Glomerular visceral epithelial cell (primary cell): ENCODE data around the gene EGR4.

Source experiments
- DNase-seq: peaks from one replicate; pipeline ENCODE4 v3.0.0-alpha.2; 2016; ENCODE audit errors: extremely low spot score

EGR4 gene

GRCh38 chr2:73290049-73290839, 3.1 kb downstream of the EGR4 start:
- peak; percentile 25 for DNase-seq

GRCh38 chr2:73289304-73289703, 4.0 kb downstream of the EGR4 start:
- DNase-seq = no peak

GRCh38 chr2:73286134-73286655, 7.2 kb downstream of the EGR4 start:
- no peak for DNase-seq

- no peak for DNase-seq
Measured at GRCh38 chr2:73285159-73285739, 8.1 kb downstream of the EGR4 start.

- peak; percentile 44 for DNase-seq
Measured at GRCh38 chr2:73284296-73285158, 8.8 kb downstream of the EGR4 start, which contains the start of gene FBXO41. Gene FBXO41, minus strand, starts transcription at chr2:73284478. Its CDS starts 14,848 bp downstream, at chr2:73269630.

- no peak for DNase-seq
Measured at GRCh38 chr2:73283545-73284295, 9.6 kb downstream of the EGR4 start.

GRCh38 chr2:73282924-73283544, 10.3 kb downstream of the EGR4 start:
- DNase-seq = no peak

GRCh38 chr2:73281244-73281643, 12.1 kb downstream of the EGR4 start:
- DNase-seq = no peak

- DNase-seq = no peak
Measured at GRCh38 chr2:73279852-73280251, 13.5 kb downstream of the EGR4 start.

- no peak for DNase-seq
Measured at GRCh38 chr2:73272270-73272669, 21.1 kb downstream of the EGR4 start.

GRCh38 chr2:73269686-73270465, 23.5 kb downstream of the EGR4 start:
- DNase-seq = no peak

GRCh38 chr2:73268830-73269685, 24.3 kb downstream of the EGR4 start:
- peak; percentile 9 for DNase-seq

- DNase-seq = no peak
Measured at GRCh38 chr2:73268366-73268829, 24.9 kb downstream of the EGR4 start.

GRCh38 chr2:73267008-73267407, 26.3 kb downstream of the EGR4 start:
- DNase-seq = no peak

GRCh38 chr2:73266061-73266901, 27.1 kb downstream of the EGR4 start:
- no peak for DNase-seq

GRCh38 chr2:73265298-73266060, 27.9 kb downstream of the EGR4 start:
- no peak for DNase-seq

- no peak for DNase-seq
Measured at GRCh38 chr2:73264783-73265182, 28.6 kb downstream of the EGR4 start.

- DNase-seq = no peak
Measured at GRCh38 chr2:73264332-73264606, 29.1 kb downstream of the EGR4 start.
